ENCODE data around the gene RAB11FIP4. TPM values are rescaled to one million over a fixed set of nuclear protein-coding genes. Genes with fewer than 3 reads are reported as not detected.

The RAB11FIP4 gene
- total RNA-seq, 1 donor from 2014 or later: 48.1 TPM

DNA sequence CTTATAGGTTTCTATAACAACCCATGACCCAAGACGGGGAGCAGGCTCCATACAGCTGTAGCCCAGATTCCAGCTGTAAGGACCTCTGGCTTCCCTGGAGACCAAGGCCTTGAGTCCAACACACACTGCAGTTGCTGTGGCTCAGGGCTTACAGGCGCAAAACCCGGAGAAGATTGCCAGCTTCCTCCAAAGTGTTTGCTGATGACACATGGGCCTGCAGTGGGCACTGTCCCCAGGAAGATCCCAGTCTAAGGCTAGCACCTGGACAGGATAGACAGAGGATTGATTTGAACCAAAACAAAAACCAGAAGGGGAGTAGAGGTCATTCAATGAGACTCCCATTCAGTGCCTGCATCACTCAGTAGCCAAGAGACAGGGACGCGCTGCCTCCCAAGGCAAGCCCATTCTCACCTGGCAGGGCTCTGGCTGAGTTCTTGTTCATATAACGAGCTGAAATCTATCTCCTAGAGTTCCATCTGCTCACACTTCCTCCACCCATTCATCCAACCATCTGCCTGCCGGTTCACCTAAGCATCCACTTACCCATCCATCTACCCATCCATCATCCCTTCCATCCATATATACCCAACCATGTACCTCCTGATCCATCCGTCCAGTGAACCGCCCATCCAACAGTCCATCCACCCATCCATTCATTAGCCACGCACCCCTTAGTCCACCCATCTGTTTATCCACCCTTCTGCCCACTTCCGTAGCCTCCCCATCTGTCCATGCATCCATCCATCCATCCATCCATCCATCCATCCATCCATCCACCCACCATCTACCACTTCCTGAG, 10.2 kb downstream of the RAB11FIP4 start:
- FAIRE-seq (no peak), DNase-seq (ENCODE audit: low spot score in 2 of 2) (no peak)

DNA sequence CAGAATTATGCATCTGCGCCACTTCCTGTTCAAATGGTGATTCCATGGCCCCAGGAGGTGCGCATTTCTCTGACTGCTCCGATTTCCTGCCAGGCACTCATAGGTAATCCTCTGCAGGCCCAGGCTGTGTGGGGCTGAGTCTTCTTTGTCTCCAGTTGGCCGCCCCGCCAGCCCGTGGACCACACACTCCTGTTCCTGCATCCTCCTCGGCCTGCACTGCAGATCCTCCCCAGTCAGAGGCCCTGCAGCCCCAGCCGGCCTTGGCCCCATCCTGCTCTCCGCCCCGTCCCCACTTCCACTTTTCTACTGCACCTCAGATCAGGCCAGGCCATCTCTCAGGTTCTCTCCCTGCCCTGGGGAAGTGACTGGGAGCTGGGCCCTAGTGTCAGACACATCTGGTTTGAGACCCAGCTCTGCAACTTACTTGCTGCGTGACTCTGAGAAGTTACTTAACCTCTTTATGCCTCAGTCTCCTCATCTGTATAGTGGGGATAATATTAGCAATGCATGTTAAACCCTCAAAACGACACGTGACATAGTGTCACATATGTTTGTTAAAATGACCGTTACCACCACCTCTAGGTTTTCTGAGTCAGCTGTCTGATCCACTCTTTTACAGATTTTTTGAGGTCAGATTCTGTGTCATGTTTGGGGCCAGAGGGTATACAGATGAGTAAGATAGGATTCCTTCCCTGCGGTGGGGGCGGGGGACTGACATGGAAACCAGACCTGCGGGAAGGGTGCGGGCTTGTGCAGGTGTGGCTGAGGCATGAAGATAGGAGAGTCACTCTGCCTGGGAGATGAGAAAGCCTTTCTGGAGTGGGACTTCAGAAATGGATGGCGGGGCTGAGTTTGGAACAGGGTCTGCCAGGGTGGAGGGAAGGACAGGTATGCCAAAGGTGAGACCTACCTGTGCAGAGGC, 12.8 kb downstream of the RAB11FIP4 start:
- DNase-seq (ENCODE audit: low spot score in 2 of 2): no peak

DNA sequence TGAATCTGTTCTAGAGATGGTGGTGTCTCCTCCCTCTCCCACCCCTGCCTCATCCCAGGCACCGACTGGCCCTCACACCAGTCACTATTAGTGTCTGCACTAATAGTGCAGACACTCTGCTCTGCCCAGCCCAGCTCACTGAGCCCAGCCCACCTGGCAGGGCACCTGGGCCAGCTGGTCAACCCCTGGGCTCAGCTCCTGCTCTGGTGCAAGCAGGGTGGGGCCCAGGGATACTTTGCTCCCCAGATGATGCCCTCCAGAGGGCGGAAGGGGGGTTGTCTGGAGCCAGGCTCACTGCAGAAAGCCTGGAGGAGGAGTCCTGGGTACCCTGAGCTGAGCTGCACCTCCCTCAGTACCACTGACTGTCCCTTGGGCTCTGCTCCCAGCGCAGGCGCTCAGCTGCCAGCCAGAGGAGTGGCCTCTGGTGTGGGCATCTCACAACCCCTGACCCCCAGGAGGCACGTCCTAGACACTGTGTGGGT, 14.5 kb downstream of the RAB11FIP4 start:
- DNase-seq (ENCODE audit: low spot score in 2 of 2) (no peak), FAIRE-seq (no peak)

More for the DNA sequence above, 12.8 kb downstream of the RAB11FIP4 start:
- FAIRE-seq: no peak

DNA sequence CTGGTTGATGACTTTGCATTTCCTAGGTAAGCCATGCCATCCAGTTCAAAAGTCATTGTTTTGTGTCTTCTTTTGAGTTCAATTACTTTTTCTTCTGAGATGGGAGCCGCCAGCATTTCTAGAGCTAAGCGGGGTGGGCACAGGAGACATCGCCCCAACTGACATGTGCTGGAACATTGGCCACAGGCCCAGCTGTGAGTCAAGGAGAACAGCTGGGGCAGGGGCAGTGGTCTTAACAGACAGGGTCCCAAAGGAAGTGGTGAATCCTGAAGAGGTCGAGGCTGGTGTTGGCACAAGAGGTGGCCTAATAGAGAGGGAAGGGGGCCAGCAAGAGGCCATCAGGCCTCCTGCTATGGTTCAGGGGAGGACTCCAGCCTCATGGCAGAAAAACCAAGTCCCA, 17.1 kb downstream of the RAB11FIP4 start:
- FAIRE-seq: no peak
- DNase-seq (ENCODE audit: low spot score in 2 of 2): no peak

DNA sequence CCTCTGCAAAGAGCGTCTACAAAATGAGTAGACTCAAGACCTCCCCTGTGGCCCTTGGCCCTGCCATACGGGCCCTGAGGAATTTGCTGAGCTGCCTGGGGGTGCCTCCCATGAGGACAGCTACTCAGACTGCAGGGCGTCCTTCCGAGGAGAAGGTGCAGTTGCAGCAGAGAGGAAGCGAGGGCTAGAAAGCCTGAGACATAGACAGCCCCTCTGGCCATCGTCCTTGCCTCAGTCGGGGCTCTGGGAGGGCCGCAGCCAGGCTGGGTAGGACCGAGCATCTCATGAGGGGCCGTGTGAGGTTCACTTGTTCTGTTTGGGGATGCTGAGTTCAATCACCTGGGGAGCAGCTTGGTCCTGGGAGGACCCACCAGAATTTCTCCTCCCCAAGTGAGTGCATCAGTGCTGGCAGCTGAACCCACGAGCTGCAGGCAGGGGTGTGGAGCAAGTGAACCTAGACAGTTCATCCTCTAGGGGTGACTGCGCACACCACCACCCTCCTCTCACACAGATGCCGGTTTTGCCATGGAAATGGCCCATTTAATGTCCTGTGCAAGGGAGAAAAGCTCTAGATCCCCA, 20.3 kb downstream of the RAB11FIP4 start:
- FAIRE-seq (no peak), DNase-seq (ENCODE audit: low spot score in 2 of 2) (no peak)

DNA sequence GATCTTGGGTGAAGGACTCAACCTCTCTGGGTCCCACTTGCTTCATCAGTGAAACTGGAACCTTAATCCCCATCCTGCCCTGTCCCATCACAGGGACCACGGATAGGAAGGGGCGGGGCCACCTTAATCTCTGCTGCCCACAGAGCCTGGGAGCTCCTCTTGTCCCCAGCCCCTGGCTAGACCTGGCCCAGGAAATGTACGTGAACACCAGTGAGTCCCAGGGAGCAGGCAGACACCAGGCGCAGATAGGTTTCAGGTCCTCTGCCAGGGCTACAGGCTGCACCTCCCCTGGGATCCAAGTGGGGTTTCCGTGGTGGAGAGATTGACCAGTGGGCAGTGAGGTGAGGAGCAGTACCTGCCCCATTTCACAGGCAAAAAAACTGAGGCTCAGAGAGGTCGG, 21.0 kb downstream of the RAB11FIP4 start:
- FAIRE-seq (no peak), DNase-seq (ENCODE audit: low spot score in 2 of 2) (no peak)

DNA sequence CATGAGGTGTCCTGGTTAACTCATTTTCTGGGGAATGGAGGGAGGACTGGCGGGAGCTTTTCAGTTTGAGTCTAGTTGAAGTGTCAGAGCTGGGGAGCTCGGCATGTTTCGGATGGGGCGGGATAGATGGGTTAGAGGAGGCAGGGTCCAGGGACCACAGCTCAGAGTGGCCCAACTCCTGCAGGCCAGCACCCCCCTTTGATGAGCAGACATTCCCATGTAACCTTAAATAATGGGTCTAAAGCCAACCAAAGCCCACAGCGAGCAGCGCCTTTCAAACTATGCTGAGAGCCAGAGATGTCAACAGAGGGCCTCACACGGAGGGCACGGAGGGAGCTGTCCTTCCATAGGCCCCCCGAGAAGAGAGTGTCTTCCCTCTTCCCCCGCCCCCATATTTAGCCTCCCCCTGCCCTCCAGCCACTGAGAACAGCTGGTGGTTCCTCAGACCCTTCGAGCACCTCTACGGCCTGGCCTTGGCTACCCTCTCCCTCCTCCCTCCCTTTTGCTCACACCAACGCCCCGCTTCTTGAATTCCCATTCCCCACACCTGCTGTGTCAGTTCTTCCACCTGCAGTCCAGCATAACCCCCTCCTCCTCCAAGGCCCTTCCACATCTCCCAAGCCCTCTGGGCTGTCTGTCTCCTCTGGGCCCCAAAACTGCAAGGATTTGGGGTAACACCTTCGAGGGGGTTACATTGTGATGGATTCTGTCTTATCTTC, 21.8 kb downstream of the RAB11FIP4 start:
- DNase-seq (ENCODE audit: low spot score in 2 of 2) (no peak), FAIRE-seq (no peak)

DNA sequence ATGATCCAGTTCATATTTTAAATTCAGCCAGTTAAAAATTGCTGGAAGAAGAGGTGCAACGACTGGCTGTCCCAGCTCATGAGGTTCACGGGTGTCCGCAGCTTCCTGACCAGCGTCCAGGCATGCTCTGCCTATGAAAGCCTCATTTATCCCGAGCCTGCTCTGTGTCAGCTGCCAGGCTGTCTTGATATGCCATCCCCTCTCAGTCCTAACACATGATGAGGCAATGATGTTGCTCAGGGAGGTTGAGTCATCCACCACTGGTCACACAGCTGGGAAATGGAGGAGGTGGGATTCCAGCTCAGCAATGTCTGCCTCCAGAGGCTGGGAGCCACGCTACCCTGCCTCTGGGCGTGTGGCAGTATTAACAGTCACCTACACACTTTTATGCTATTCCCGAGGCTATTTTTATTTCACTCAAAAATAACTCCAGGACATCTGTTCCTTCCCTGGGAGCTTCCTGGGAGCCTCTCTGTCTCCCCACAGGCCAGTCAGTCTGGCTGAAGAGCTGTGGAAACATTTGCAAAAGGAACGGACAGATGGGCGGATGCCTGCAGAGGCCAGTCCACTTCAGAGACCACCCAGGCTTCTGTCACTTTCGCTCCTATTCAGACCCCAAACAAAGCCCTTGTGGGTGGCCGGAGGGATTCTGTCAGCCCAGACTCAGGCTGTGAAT, 22.5 kb downstream of the RAB11FIP4 start:
- DNase-seq (ENCODE audit: low spot score in 2 of 2): peak; percentile 55 to 62
- FAIRE-seq: no peak

DNA sequence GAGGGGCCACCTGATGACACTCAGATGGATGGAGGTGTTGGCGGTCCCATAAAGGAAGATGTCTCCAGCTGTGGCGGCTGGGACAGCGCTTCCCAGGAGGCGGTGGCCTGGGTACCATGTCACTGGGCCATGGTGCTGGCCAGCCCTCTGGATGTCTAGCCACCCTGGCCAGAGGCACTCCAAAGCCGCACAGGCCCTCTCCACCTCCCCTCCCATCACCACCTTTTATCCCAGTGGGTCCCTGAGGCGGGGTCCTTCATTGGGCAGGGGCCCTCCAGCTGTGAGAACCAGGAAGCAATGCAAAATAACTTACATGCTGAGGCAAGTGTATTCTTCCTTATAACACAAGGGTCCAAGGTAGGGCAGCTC, 23.1 kb downstream of the RAB11FIP4 start:
- no peak for FAIRE-seq
- DNase-seq (ENCODE audit: low spot score in 2 of 2): no peak

DNA sequence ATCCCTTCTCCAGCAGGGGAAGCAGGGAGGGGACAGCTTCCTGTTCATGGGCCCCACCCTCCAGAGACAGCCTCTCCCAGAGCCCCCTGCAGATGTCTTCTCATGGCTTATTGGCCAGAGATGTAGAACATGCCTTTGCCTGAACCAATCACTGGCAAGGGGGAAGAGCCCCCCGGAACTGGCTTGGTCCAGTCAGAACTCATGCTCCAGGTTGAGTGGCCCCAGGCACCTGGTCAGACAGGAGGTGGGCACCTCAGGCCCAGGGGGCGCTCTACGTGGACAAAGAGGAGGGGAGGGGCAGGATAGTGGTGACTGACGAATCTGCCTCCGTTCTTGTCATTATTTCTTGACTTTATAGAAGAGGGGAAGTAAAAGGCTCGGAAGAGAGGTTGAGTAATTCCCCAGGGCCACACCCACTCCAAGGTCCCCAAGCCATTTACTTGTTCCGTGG, 23.6 kb downstream of the RAB11FIP4 start:
- FAIRE-seq (no peak), DNase-seq (ENCODE audit: low spot score in 2 of 2) (no peak)

DNA sequence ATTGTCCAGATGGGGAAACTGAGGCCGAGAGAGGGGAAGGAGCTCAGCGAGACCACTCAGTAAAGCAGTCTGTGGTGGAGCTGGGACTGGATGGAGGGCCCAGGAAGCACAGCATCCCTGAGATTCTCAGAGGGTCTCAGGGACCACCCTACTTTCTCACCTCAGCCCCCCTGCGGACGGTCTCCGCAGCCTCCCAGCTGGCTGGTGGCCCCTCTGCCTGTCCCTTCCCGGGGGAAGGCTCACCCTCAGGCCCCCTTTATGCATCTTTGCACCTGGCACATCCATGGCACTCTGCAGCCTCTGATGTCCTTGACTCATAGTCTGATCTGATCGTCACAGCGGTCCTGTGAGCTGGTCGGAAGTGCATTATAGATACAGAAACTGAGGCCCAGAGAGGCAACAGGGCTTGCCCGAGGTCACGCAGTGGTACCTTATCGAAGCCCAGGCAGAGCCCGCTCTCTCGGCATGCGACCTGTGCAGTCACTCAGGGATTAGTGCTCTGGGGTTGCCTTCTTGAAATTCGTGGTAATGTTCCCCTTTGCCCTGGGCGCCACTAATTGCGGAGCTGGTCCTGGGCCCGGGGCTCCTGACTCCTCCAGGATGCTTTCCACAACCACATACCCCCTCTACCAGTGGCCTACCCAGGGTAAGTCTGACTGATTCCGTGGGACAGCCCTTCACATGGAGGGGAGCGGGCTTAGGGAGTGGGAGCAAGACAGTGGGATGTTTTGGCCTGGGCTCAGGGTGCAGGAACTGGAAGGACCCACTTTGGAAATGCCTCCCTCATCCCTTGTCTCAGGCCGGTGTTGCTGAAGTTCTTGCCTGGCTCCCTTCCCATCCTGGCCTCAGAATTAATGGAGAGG, 24.4 kb downstream of the RAB11FIP4 start:
- FAIRE-seq (no peak), DNase-seq (ENCODE audit: low spot score in 2 of 2) (no peak)

DNA sequence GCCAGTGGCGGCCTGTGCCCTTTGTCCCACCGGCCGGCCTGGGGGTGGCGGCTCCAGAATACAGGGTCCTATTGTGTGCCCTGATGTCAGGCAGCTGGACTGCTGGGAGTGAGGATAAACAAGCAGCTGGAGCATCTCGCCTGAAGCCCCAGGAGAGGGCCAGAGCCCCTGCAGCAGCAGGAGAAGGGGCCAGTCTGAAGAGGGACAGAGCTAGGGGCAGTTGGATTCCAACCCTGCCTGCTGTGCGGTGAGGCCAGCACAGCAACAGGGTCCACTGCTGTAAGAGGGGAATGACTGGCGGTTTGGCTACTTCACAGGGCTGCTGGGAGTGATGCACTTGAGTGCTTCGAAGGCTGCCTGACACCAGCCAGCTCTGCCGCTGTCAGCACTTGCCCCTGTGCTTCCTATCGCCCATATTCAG, 25.0 kb downstream of the RAB11FIP4 start:
- peak; percentile 57 to 60 for DNase-seq (ENCODE audit: low spot score in 2 of 2)

DNA sequence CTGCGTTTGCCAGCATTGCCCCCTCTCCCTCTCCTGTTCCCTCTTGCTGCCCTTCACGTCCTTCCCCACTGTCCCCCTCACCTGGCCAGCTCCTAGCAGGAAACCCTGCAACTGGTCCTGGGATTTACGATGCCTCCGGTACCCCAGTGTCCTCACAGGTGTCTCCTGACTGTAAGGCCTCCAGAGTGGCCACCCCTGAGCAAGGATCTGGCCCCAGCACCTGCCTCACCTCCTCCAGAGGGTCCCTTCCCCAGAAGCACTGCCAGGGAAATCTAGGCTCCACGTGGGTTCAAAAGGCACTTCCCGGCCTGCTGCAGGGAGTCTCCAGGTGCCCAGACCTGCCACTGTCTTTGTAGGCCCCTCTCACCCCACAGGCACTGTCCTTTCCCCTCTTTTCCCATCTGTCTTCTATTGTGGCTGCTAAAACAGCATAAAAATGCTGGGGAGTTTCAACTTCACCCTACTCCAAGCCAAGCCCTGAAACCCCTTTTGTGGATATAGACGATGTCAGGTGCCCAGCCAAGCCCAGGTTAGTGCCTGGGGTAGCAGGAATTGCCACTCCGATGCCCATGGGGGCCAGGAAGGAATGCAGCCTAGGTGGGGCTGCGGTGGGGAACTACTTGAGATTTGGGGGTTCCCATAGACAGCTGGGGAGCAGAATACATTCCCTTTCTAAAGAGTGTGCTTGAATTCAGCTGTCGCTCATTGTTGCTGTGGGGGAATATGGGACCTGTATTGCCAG, 25.7 kb downstream of the RAB11FIP4 start:
- no peak for FAIRE-seq
- no peak for DNase-seq (ENCODE audit: low spot score in 2 of 2)

More for the DNA sequence above, 25.0 kb downstream of the RAB11FIP4 start:
- FAIRE-seq: no peak

DNA sequence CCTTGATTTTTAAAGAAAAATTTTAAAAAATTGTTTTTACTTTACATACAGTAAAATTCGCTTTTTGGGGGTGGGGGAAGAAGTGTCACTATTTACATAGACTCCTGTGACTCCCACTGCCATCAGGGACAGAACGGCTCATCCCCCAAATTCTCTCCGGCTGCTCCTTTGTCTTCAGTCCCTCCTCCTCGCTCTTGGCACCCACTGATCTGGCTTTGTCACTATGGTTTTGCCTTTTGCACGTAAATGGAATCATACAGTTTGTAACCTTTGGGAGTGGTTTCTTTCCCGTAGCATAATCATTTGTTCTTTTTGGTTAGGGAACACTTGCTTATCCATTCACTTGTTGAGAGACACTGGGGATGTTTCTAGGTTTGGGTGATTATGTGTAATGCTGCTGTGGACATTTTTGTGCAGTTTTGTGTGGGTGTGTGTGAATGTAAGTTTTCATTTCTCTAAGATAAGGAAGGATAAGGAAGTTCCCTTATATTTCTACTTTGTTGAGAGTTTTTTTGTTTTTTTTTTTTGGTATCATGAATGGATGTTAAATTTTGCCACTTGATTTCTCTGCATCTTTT, 27.4 kb downstream of the RAB11FIP4 start:
- FAIRE-seq: no peak
- no peak for DNase-seq (ENCODE audit: low spot score in 2 of 2)

DNA sequence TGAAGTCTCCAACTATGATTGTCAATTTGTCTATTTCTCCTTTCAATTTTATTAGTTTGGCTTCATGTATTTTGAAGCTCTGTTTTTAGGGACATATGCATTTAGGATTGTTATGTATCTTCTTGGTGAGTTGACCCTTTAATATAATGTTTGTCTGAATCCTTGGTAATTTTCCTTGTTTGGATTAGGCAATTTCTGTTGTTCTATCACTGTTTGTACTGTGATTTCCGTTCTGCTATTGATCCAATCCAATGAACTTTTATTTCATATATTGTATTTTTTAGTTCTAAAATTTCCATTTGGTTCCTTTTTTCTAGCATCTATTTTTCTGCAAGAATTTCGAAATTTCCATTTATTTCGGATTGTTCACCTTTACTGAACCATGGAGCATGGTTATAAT, 31.0 kb downstream of the RAB11FIP4 start:
- no peak for FAIRE-seq
- no peak for DNase-seq (ENCODE audit: low spot score in 2 of 2)

DNA sequence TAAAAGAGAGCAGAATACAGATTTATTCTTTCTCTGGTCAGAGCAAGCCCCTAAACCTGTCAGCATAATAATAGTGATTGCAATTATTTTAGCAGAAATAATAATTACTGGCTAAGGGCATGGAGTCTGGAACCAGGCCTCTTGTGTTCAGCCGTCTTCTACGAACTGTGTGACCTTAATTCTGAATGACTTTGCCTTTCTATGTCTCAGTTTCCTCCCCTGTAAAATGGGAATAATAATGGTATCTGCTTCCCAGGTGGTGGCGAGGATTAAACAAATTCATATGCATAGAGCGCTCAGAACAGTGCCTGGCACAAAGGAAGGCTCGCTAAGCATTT, 33.4 kb downstream of the RAB11FIP4 start:
- no peak for FAIRE-seq
- DNase-seq (ENCODE audit: low spot score in 2 of 2): no peak

DNA sequence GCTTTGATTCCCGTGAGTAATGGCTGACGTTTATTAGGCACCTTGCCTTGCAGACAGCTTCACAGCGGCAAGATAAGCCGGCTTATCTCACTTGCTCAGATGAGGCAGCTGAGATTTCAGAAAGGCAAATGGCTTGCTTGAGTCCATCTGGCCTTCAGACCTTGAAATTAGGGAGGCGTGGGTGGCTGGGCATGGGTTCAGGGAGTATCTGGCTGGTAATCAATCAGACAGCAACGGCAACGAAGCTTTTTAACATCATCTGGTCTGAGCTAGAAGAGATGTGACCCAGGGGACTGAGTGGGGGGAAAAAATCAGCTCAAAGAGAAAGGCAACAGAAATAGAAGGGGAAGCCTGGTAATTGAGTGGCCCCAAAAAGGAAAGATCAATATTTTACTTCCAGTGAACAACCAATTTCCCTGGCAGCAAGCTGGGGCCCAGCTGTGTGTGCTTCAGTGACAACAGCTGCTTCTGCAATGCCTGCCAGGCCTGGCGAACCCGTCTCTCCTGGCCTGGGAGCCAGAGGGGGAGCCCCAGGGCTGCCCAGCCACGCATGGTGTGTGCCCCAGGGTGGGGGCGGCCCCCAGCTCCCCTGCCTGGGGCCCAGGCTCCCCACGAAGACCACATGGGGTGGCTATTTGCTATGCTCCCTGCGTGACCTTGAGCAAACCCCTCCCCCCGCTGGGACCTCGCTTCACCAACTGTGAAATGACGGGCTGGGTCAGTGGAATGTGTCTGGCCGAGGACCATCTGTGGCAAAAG, 34.0 kb downstream of the RAB11FIP4 start:
- FAIRE-seq (no peak), DNase-seq (ENCODE audit: low spot score in 2 of 2) (no peak)
